WTC11 (cell line): ENCODE results near the gene FBRSL1. TPM values are rescaled to one million over a fixed set of nuclear protein-coding genes. Genes with fewer than 3 reads are reported as not detected.

Experiments
- ATAC-seq: fragments of 200-7000 bp; cut with Tn5 transposase; 2 replicates; pipeline ENCODE4 v1.10.0; 2021; ENCODE audit warnings: mild to moderate bottlenecking, moderate library complexity
- CTCF ChIA-PET: fragments of 300-600 bp; sonication (Branson Sonifier 250); formaldehyde crosslinking; loops from one replicate; lab custom pipeline; 2021; ENCODE audit warnings: antibody characterized with exemption; lab: Charles Lee
- POLR2A ChIA-PET: fragments of 350-600 bp; sonication (Branson Sonifier 250); formaldehyde crosslinking; loops from one replicate; lab custom pipeline; 2021; ENCODE audit warnings: antibody characterized with exemption; lab: Charles Lee
- DNase-seq: peaks from one replicate; pipeline ENCODE4 v3.0.0; 2021; ENCODE audit warnings: low spot score
- H3K27ac Mint-ChIP-seq: 2 replicates; pipeline ENCODE4 v1.8.0; 2021; ENCODE audit warnings: mixed read lengths
- H3K27me3 Mint-ChIP-seq: 2 replicates; pipeline ENCODE4 v1.8.0; 2021; ENCODE audit warnings: low read depth, mild to moderate bottlenecking, moderate library complexity, mixed read lengths
- H3K36me3 Mint-ChIP-seq: 2 replicates; pipeline ENCODE4 v1.8.0; 2021; ENCODE audit warnings: mixed read lengths
- H3K4me1 Mint-ChIP-seq: 2 replicates; pipeline ENCODE4 v1.8.0; 2022; ENCODE audit warnings: mixed read lengths
- H3K4me3 Mint-ChIP-seq: 2 replicates; pipeline ENCODE4 v1.8.0; 2021; ENCODE audit warnings: mild to moderate bottlenecking, moderate library complexity, mixed read lengths
- H3K9me3 Mint-ChIP-seq: 2 replicates; pipeline ENCODE4 v1.8.0; 2021; ENCODE audit warnings: mixed read lengths
- CREB1 ChIP-seq: sonication (generic); formaldehyde crosslinking; IDR thresholded peaks from 2 replicates; pipeline ENCODE4 v1.8.0; 2023; ENCODE audit warnings: mild to moderate bottlenecking, missing genetic modification reagents
- CREM ChIP-seq: sonication (generic); formaldehyde crosslinking; IDR thresholded peaks from 2 replicates; pipeline ENCODE4 v1.8.1; 2022; ENCODE audit warnings: mild to moderate bottlenecking, missing genetic modification reagents, moderate library complexity
- ELF4 ChIP-seq: sonication (generic); formaldehyde crosslinking; IDR thresholded peaks from 2 replicates; pipeline ENCODE4 v1.8.1; 2022; ENCODE audit warnings: low read depth, mild to moderate bottlenecking, moderate library complexity, missing genetic modification reagents
- IRF2 ChIP-seq: sonication (generic); formaldehyde crosslinking; IDR thresholded peaks from 2 replicates; pipeline ENCODE4 v1.8.0; 2022; ENCODE audit warnings: low read depth, missing genetic modification reagents, borderline replicate concordance
- JUN ChIP-seq: sonication (generic); formaldehyde crosslinking; IDR thresholded peaks from 2 replicates; pipeline ENCODE4 v1.8.0; 2023; ENCODE audit warnings: mild to moderate bottlenecking, missing genetic modification reagents
- NR3C1 ChIP-seq: sonication (generic); formaldehyde crosslinking; conservative IDR thresholded peaks from 2 replicates; pipeline ENCODE4 v1.8.1; 2023; ENCODE audit warnings: low read depth, mild to moderate bottlenecking, missing genetic modification reagents
- ZNF396 ChIP-seq: fragments of 250-450 bp; sonication (Bioruptor Pico); IDR thresholded peaks from 2 replicates; pipeline ENCODE4 v1.8.0; 2021; ENCODE audit warnings: mild to moderate bottlenecking, moderate library complexity, borderline replicate concordance
- total RNA-seq: library from RNA; stranded (reverse); gene quantifications from 3 replicates; pipeline ENCODE4 v1.2.3, GENCODE V29; 2021
- TF ChIP-seq, protein P1 (sequence below): fragments of 250-450 bp; sonication (Bioruptor Pico); IDR thresholded peaks from 2 replicates; pipeline ENCODE4 v1.8.0; 2021; ENCODE audit warnings: mild to moderate bottlenecking
- TF ChIP-seq, protein P2 (sequence below): sonication (generic); formaldehyde crosslinking; IDR thresholded peaks from 2 replicates; pipeline ENCODE4 v1.8.0; 2022; ENCODE audit warnings: mild to moderate bottlenecking, missing genetic modification reagents
- TF ChIP-seq, protein P3 (sequence below): sonication (generic); formaldehyde crosslinking; IDR thresholded peaks from 2 replicates; pipeline ENCODE4 v1.8.1; 2023; ENCODE audit warnings: mild to moderate bottlenecking, missing genetic modification reagents, moderate library complexity
- TF ChIP-seq, protein P4 (sequence below): fragments of 250-450 bp; sonication (Bioruptor Pico); IDR thresholded peaks from 2 replicates; pipeline ENCODE4 v1.9.0; 2021; ENCODE audit warnings: mild to moderate bottlenecking

The FBRSL1 gene
- total RNA-seq, 1 experiment from 2014 or later: 129 TPM

DNA sequence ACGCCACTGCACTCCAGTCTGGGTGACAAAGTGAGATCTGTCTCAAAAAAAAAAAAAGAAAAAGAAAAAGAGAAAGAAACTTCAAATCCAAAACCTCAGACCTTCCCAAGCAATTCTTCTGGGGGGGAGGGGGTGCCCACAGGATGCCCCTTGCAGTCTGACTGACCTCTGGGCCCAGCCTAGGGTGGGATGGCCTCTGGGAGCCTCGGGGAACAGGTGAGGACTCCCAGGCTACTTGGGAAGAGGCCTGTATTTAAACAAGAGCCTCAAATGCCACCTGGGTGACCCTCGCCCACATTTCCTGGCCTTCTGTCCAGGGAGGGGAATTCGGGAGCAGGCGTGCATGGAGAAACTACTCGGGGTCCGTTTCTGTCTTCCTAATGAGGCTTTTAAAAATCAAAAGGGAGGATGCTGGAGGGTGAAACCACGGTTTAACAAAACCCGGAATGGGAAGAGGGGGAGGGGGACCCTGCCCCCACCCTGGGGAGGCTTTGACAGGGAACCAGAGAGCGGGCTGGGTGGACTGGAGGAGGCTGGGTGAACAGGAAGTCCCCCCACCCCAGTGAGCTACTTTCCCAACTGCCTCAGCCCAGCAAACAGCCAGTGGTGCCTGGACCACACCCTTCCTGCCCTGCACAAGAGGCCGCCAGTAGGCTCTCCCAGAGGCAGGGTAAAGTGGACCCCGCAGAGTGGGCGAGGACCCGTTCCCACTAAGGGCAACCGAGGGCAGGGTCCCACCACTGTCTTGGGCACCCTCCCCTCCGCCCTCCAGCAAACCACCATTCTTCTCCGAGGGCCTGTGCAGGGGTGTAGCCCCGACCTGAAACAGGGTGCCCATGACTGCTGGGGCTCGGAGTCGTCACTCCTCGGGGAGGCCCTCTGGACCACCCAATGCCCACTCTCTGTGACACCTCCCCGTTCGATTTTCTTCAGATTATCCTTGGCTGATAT, 1.5 kb upstream of the FBRSL1 start (continued):
- TF ChIP-seq, protein P1, sequence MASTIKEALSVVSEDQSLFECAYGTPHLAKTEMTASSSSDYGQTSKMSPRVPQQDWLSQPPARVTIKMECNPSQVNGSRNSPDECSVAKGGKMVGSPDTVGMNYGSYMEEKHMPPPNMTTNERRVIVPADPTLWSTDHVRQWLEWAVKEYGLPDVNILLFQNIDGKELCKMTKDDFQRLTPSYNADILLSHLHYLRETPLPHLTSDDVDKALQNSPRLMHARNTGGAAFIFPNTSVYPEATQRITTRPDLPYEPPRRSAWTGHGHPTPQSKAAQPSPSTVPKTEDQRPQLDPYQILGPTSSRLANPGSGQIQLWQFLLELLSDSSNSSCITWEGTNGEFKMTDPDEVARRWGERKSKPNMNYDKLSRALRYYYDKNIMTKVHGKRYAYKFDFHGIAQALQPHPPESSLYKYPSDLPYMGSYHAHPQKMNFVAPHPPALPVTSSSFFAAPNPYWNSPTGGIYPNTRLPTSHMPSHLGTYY (CRISPR knock-in tag): no peak
- TF ChIP-seq JUN (CRISPR knock-in tag) (no peak), ELF4 (CRISPR knock-in tag) (no peak), NR3C1 (CRISPR knock-in tag) (no peak), ZNF396 (CRISPR knock-in tag) (no peak), IRF2 (CRISPR knock-in tag) (no peak), CREB1 (CRISPR knock-in tag) (no peak)
- TF ChIP-seq, protein P2, sequence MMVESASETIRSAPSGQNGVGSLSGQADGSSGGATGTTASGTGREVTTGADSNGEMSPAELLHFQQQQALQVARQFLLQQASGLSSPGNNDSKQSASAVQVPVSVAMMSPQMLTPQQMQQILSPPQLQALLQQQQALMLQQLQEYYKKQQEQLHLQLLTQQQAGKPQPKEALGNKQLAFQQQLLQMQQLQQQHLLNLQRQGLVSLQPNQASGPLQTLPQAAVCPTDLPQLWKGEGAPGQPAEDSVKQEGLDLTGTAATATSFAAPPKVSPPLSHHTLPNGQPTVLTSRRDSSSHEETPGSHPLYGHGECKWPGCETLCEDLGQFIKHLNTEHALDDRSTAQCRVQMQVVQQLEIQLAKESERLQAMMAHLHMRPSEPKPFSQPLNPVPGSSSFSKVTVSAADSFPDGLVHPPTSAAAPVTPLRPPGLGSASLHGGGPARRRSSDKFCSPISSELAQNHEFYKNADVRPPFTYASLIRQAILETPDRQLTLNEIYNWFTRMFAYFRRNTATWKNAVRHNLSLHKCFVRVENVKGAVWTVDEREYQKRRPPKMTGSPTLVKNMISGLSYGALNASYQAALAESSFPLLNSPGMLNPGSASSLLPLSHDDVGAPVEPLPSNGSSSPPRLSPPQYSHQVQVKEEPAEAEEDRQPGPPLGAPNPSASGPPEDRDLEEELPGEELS (CRISPR knock-in tag): no peak
- TF ChIP-seq, protein P3, sequence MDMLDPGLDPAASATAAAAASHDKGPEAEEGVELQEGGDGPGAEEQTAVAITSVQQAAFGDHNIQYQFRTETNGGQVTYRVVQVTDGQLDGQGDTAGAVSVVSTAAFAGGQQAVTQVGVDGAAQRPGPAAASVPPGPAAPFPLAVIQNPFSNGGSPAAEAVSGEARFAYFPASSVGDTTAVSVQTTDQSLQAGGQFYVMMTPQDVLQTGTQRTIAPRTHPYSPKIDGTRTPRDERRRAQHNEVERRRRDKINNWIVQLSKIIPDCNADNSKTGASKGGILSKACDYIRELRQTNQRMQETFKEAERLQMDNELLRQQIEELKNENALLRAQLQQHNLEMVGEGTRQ (CRISPR knock-in tag): no peak
- TF ChIP-seq, protein P4, sequence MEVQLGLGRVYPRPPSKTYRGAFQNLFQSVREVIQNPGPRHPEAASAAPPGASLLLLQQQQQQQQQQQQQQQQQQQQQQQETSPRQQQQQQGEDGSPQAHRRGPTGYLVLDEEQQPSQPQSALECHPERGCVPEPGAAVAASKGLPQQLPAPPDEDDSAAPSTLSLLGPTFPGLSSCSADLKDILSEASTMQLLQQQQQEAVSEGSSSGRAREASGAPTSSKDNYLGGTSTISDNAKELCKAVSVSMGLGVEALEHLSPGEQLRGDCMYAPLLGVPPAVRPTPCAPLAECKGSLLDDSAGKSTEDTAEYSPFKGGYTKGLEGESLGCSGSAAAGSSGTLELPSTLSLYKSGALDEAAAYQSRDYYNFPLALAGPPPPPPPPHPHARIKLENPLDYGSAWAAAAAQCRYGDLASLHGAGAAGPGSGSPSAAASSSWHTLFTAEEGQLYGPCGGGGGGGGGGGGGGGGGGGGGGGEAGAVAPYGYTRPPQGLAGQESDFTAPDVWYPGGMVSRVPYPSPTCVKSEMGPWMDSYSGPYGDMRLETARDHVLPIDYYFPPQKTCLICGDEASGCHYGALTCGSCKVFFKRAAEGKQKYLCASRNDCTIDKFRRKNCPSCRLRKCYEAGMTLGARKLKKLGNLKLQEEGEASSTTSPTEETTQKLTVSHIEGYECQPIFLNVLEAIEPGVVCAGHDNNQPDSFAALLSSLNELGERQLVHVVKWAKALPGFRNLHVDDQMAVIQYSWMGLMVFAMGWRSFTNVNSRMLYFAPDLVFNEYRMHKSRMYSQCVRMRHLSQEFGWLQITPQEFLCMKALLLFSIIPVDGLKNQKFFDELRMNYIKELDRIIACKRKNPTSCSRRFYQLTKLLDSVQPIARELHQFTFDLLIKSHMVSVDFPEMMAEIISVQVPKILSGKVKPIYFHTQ (CRISPR knock-in tag): no peak
- TF ChIP-seq, all 79 proteins: peak for 0

DNA sequence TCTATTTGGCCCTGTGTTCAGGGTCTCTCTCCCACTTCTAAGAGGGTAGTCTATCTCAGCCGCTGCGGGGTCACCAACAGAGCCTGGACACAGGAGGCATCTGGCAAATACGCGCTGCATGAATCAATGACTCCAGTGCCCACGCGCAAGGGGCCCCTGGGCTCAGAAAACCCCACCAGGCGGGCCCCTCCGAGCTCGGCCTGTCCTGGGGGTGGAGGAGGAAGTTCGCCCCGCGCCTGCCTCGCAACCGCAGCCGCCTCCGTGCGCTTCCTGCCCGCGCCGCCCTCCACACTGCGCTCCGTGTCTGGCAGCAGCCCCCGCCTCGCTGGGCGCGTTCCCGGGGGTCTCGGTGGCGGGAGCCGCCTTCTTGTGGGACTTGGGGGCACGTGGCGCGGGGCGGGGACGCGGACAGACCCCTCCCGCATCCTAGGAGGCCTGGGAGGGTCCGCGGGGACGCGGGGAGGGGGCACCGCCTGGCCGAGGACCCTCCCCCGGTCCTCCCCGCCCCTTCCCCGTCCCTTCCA, 811 bp upstream of the FBRSL1 start:
- no peak for DNase-seq

More for the DNA sequence above, 811 bp upstream of the FBRSL1 start:
- ChIA-PET POLR2A (no interaction called here), CTCF (no interaction called here)
- ATAC-seq: peak; percentile 4
- Mint-ChIP-seq H3K27ac (no peak overlapping the region), H3K36me3 (no peaks in the 10 kb centered on the region), H3K9me3 (no peaks in the 10 kb centered on the region), H3K27me3 (peaks cover 55% of the 10 kb centered on the region), H3K4me1 (peaks cover 19% of the 10 kb centered on the region), H3K4me3 (peak overlapping the region; percentile 56)
- no peak for TF ChIP-seq CREM (CRISPR knock-in tag)
- TF ChIP-seq, protein P3 (CRISPR knock-in tag): 0 out of 2 replicates have a peak, but pooled peaks have one; percentile 24
